Ovary (tissue), 9 donors: ENCODE measurements around the gene SHTN1. TPM values are rescaled to one million over a fixed set of nuclear protein-coding genes. Genes with fewer than 3 reads are reported as not detected.

Experiments used
- DNase-seq, 5 donors: peaks; one replicate each; pipeline ENCODE4 v3.0.0-alpha.2; 2019 to 2020
- H3K27ac ChIP-seq, 2 donors: fragments of 200-600 bp; one replicate each; pipeline versions ENCODE4 v1.5.1 to v1.8.0; 2019 to 2022
- H3K27me3 ChIP-seq: fragments of 200-600 bp; one replicate; pipeline ENCODE4 v1.8.0; 2022
- H3K36me3 ChIP-seq: fragments of 200-600 bp; sonication (generic); one replicate; pipeline ENCODE4 v1.5.1; 2019
- H3K4me1 ChIP-seq: one replicate; pipeline ENCODE4 v1.8.1; 2013; ENCODE audit warnings: mild to moderate bottlenecking, moderate library complexity; ENCODE audit not compliant: insufficient read depth
- H3K4me3 ChIP-seq: fragments of 200-600 bp; sonication (generic); one replicate; pipeline ENCODE4 v1.5.1; 2017
- H3K9me3 ChIP-seq, 2 donors: fragments of 200-600 bp in 1 of 2; sonication (generic) in 1 of 2; one replicate each; pipeline versions ENCODE4 v1.5.1 to v1.8.1; 2013 to 2019; ENCODE audit warnings: mild to moderate bottlenecking in 1 of 2, moderate library complexity in 1 of 2
- CTCF ChIP-seq, 3 donors: fragments of 450-650 bp in 2 of 3; fragments of 200-600 bp in 1 of 3; IDR thresholded peaks; one replicate each; pipeline versions ENCODE4 v1.5.1 to v1.8.0; 2016 to 2022; ENCODE audit warnings: antibody characterized with exemption in 3 of 3, mild to moderate bottlenecking in 1 of 3
- EP300 ChIP-seq: sonication (generic); formaldehyde crosslinking; IDR thresholded peaks from one replicate; pipeline ENCODE4 v1.6.1; 2017; ENCODE audit warnings: antibody characterized with exemption
- POLR2A ChIP-seq: fragments of 450-650 bp; IDR thresholded peaks from one replicate; pipeline ENCODE4 v1.6.1; 2017; ENCODE audit warnings: antibody characterized with exemption, mild to moderate bottlenecking, moderate library complexity
- WGBS, 3 donors: extraction: QIAGEN DNeasy Blood & Tissue Kit in 1 of 3; methylation state at CpG; one replicate each; pipeline versions ENCODE4 v1.1.5 to v1.1.7; 2013 to 2017; 5-methylcytosine and 5-hydroxymethylcytosine counted together
- intact Hi-C, 4 donors: fragments of 100-400 bp; cut with DNase I; formaldehyde crosslinking; loops; one replicate each; pipeline versions ENCODE4 v1.11.0 to v1.15.1; 2022 to 2023
- polyA plus RNA-seq, 2 donors: library from polyadenylated mRNA; stranded (reverse); fragments of 200-250 nt in 1 of 2; fragments of 350-450 nt in 1 of 2; fragmentation: Illumina TruSeq in 1 of 2; extraction: RNeasy Lipid Tissue Mini Kit (QIAGEN cat#74804) in 1 of 2; gene quantifications; one replicate each; pipeline ENCODE4 v1.2.3, GENCODE V29; 2013 to 2014
- total RNA-seq, 7 donors: library from RNA; depleted of rRNA in 2 of 7; stranded (reverse); fragments of >200 nt in 2 of 7; fragmentation: NEBNext Ultra II Directional in 3 of 7; extraction: Animal tissue kit (Norgen Biotek cat#: 25700) in 3 of 7; gene quantifications; one replicate each; pipeline versions ENCODE4 v1.1.0 to v1.2.4, GENCODE V29; 2016 to 2023
- donor health status: DM: no; HTN: no; CAD: no; lungs with moderate emphysema.
- donor health status: DM: no; HTN: no; CAD: no.
- donor health status: Bipolar disorder and iron deficiency.
- donor health status: DM: yes; HTN: yes; CAD: no.
- donor health status: DM: no; HTN: no; CAD: no.
- donor health status: DM: yes; HTN: yes; CAD: no.

Gene SHTN1
- total and polyA plus RNA-seq, 9 donors = 4.7 to 22.1 (median 16.3) TPM

- 79 to 83% (median 83%) methylated on average over 1 of the region's 1 CpG for WGBS, 3 donors
- Histone ChIP-seq H3K9me3 (no peaks in the 10 kb centered on the region), H3K36me3 (no peaks in the 10 kb centered on the region), H3K4me3 (no peak overlapping the region), H3K27ac (no peak overlapping the region), H3K4me1 (no peaks in the 10 kb centered on the region), H3K27me3 (no peaks in the 10 kb centered on the region)
- no peak for DNase-seq
- intact Hi-C loops = no loop called here
- TF ChIP-seq CTCF (IDR thresholded peaks at IDR 0.05) (no peak), EP300 (no peak), POLR2A (no peak)
Observed at GRCh38 chr10:116909307-116909706, 95.7 kb downstream of the SHTN1 start.

- intact Hi-C loops = no loop called here
- no peaks in the 10 kb centered on the region for H3K9me3 ChIP-seq
- no peak overlapping the region for H3K4me3 ChIP-seq
- H3K36me3 ChIP-seq = no peaks in the 10 kb centered on the region
- no peaks in the 10 kb centered on the region for H3K4me1 ChIP-seq
- no peaks in the 10 kb centered on the region for H3K27me3 ChIP-seq
- 67 to 72% (median 67%) methylated on average over 6 of the region's 6 CpGs for WGBS, 3 donors
- no peak for DNase-seq
- TF ChIP-seq CTCF (IDR thresholded peaks at IDR 0.05) (no peak), EP300 (no peak), POLR2A (no peak)
- H3K27ac ChIP-seq = no peak overlapping the region
Observed at GRCh38 chr10:116907245-116907987, 97.6 kb downstream of the SHTN1 start.

- H3K4me1 ChIP-seq = no peaks in the 10 kb centered on the region
- H3K27ac ChIP-seq = no peak overlapping the region
- TF ChIP-seq POLR2A = no peak
- TF ChIP-seq CTCF (IDR thresholded peaks at IDR 0.05) = no peak
- TF ChIP-seq EP300 = no peak
- WGBS, 3 donors = 96 to 97% (median 97%) methylated on average over 3 of the region's 3 CpGs
- H3K27me3 ChIP-seq = no peaks in the 10 kb centered on the region
- no peaks in the 10 kb centered on the region for H3K9me3 ChIP-seq
- H3K4me3 ChIP-seq = no peak overlapping the region
- intact Hi-C loops = no loop called here
- no peaks in the 10 kb centered on the region for H3K36me3 ChIP-seq
- no peak for DNase-seq
Observed at GRCh38 chr10:116905845-116906210, 99.2 kb downstream of the SHTN1 start.

GRCh38 chr10:116899626-116900025, 105.4 kb downstream of the SHTN1 start:
- Histone ChIP-seq H3K9me3 (no peaks in the 10 kb centered on the region), H3K4me1 (no peaks in the 10 kb centered on the region), H3K27ac (no peak overlapping the region), H3K27me3 (no peaks in the 10 kb centered on the region), H3K36me3 (no peaks in the 10 kb centered on the region), H3K4me3 (no peak overlapping the region)
- intact Hi-C loops = no loop called here
- no peak for DNase-seq
- no peak for TF ChIP-seq CTCF (IDR thresholded peaks at IDR 0.05)
- TF ChIP-seq EP300 = no peak
- TF ChIP-seq POLR2A = no peak
- WGBS, 3 donors = 82 to 87% (median 84%) methylated on average over 4 of the region's 4 CpGs
